GM19395 (cell line): ENCODE results near the gene SP5.
"Not testable (repeated sequence)": the region's sequence is repeated elsewhere in the genome, so short reads cannot be mapped to it uniquely, and the experiment has no call there.

Source experiments
- ATAC-seq: cut with Tn5 transposase; IDR thresholded peaks from one replicate; pipeline ENCODE4 v1.9.1; 2021; ENCODE audit warnings: mild to moderate bottlenecking, moderate library complexity; ENCODE audit not compliant: unreplicated experiment

The SP5 gene

GRCh38 chr2:170710609-170710979 lies 4.5 kb upstream of the SP5 start:
- ATAC-seq = no peak

- no peak for ATAC-seq
Observed at GRCh38 chr2:170711196-170711773, 3.9 kb upstream of the SP5 start.

- no peak for ATAC-seq
Observed at GRCh38 chr2:170711774-170712652, 3.1 kb upstream of the SP5 start.

GRCh38 chr2:170712653-170713542 lies 2.2 kb upstream of the SP5 start:
- no peak for ATAC-seq

- ATAC-seq = no peak
Observed at GRCh38 chr2:170713543-170714380, 1.4 kb upstream of the SP5 start.

GRCh38 chr2:170714381-170715061 lies 616 bp upstream of the SP5 start:
- ATAC-seq = no peak

GRCh38 chr2:170715932-170716777 lies 1.0 kb downstream of the SP5 start:
- ATAC-seq = no peak

- no peak for ATAC-seq
Observed at GRCh38 chr2:170716851-170717598, 1.9 kb downstream of the SP5 start.

GRCh38 chr2:170717599-170717963 lies 2.4 kb downstream of the SP5 start:
- ATAC-seq = no peak

- no peak for ATAC-seq
Observed at GRCh38 chr2:170717991-170718589, 3.0 kb downstream of the SP5 start.

- no peak for ATAC-seq
Observed at GRCh38 chr2:170719810-170720209, 4.7 kb downstream of the SP5 start.

GRCh38 chr2:170721678-170722077 lies 6.5 kb downstream of the SP5 start:
- no peak for ATAC-seq

- ATAC-seq = no peak
Observed at GRCh38 chr2:170722301-170722700, 7.2 kb downstream of the SP5 start.

GRCh38 chr2:170723446-170723958 lies 8.4 kb downstream of the SP5 start:
- ATAC-seq = no peak

GRCh38 chr2:170733798-170734600 lies 18.9 kb downstream of the SP5 start:
- ATAC-seq = no peak

- ATAC-seq = not testable (repeated sequence)
Observed at GRCh38 chr2:170734601-170735000, 19.5 kb downstream of the SP5 start.

GRCh38 chr2:170736628-170737027 lies 21.5 kb downstream of the SP5 start:
- ATAC-seq = no peak
